Stomach (tissue), 9 donors: ENCODE data around the gene CHSY3. TPM values are rescaled to one million over a fixed set of nuclear protein-coding genes. Genes with fewer than 3 reads are reported as not detected.

Source experiments
- DNase-seq, 2 donors: peaks; one replicate each; pipeline versions ENCODE4 v3.0.0 to v3.0.0-alpha.2; 2013 to 2019
- H3K27ac ChIP-seq, 5 donors: fragments of 200-600 bp in 4 of 5; sonication (generic) in 4 of 5; one replicate each; pipeline ENCODE4 v1.5.1; 2013 to 2019; ENCODE audit warnings: mild to moderate bottlenecking in 1 of 5, moderate library complexity in 1 of 5
- H3K27me3 ChIP-seq, 3 donors: fragments of 200-600 bp; sonication (generic); one replicate each; pipeline ENCODE4 v1.5.1; 2017 to 2019; ENCODE audit warnings: mixed run types in 1 of 3
- H3K36me3 ChIP-seq, 4 donors: fragments of 200-600 bp; sonication (generic); 1 replicate in 3 of 4; 2 replicates in 1 of 4; pipeline ENCODE4 v1.5.1; 2016 to 2019
- H3K4me1 ChIP-seq, 4 donors: fragments of 200-600 bp; sonication (generic); one replicate each; pipeline ENCODE4 v1.5.1; 2016 to 2019
- H3K4me3 ChIP-seq, 4 donors: fragments of 200-600 bp; sonication (generic) in 3 of 4; one replicate each; pipeline ENCODE4 v1.5.1; 2016 to 2019; ENCODE audit warnings: mild to moderate bottlenecking in 1 of 4
- H3K9me3 ChIP-seq, 4 donors: fragments of 200-600 bp; sonication (generic); one replicate each; pipeline ENCODE4 v1.5.1; 2016 to 2019
- EP300 ChIP-seq: sonication (generic); formaldehyde crosslinking; IDR thresholded peaks from one replicate; pipeline ENCODE4 v1.6.1; 2017; ENCODE audit warnings: antibody characterized with exemption
- POLR2A ChIP-seq, 4 donors: fragments of 450-650 bp; IDR thresholded peaks; one replicate each; pipeline ENCODE4 v1.6.1; 2016; ENCODE audit warnings: antibody characterized with exemption in 4 of 4, control low read depth in 2 of 4, mild to moderate bottlenecking in 1 of 4, moderate library complexity in 1 of 4
- POLR2AphosphoS5 ChIP-seq, 3 donors: sonication (generic); formaldehyde crosslinking; IDR thresholded peaks; one replicate each; pipeline ENCODE4 v1.6.1; 2016; ENCODE audit warnings: antibody characterized with exemption in 3 of 3
- WGBS, 5 donors: extraction: QIAGEN DNeasy Blood & Tissue Kit in 3 of 5; methylation state at CpG; one replicate each; pipeline versions ENCODE4 v1.1.5 to v1.1.7; 2013 to 2018; 5-methylcytosine and 5-hydroxymethylcytosine counted together
- intact Hi-C: fragments of 100-400 bp; cut with DNase I; formaldehyde crosslinking; loops from one replicate; pipeline ENCODE4 v1.15.1; 2023; ENCODE audit warnings: low total_unique reads
- polyA plus RNA-seq, 3 donors: library from polyadenylated mRNA; stranded (reverse); fragments of 200-250 nt; gene quantifications; one replicate each; pipeline ENCODE4 v1.2.3, GENCODE V29; 2013
- total RNA-seq, 5 donors: library from RNA; depleted of rRNA; stranded (reverse); fragments of >200 nt; gene quantifications; one replicate each; pipeline versions ENCODE4 v1.1.0 to v1.2.3, GENCODE V29; 2014 to 2016
- TF ChIP-seq, protein P1 (sequence below), 7 experiments: fragments of 450-650 bp in 4 of 7; fragments of 200-600 bp in 3 of 7; sonication (generic) in 3 of 7; IDR thresholded peaks; one replicate each; pipeline ENCODE4 v1.5.1; 2016 to 2019; ENCODE audit warnings: antibody characterized with exemption in 7 of 7, control low read depth in 2 of 7, mild to moderate bottlenecking in 1 of 7
- donor health status: healthy with polysubstance abuse.
- donor health status: Bipolar disorder and iron deficiency.
- donor health status: healthy.

Gene CHSY3
- total and polyA plus RNA-seq, 8 donors = under 0.01 to 6.1 (median 0.31) TPM; not detected in 1

DNA sequence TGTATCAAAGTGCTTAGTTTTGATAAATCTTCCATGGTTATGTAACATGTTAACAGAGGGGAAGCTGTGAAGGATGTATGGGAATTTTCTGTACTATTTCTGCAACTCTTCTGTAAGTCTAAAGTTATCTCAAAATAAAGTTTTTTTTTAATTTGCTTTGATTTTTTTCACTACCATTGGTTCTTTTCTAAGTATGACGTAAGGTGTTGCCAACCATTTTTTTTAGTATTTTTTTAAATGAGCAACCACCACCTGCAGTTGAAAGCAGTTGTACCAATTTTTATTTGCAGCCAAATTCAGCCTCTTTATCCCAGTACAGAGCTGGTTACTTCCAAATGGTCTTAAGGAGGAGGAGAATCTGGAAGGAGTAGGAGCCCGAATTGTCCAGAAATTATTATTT, 192.2 kb downstream of the CHSY3 start:
- WGBS, 5 donors = 84 to 95% (median 91%) methylated on average over 2 of the region's 2 CpGs
- no peaks in the 10 kb centered on the region for H3K4me1 ChIP-seq
- H3K27me3 ChIP-seq = no peaks in the 10 kb centered on the region
- no peak overlapping the region for H3K27ac ChIP-seq
- no peaks in the 10 kb centered on the region for H3K9me3 ChIP-seq
- TF ChIP-seq, protein P1, sequence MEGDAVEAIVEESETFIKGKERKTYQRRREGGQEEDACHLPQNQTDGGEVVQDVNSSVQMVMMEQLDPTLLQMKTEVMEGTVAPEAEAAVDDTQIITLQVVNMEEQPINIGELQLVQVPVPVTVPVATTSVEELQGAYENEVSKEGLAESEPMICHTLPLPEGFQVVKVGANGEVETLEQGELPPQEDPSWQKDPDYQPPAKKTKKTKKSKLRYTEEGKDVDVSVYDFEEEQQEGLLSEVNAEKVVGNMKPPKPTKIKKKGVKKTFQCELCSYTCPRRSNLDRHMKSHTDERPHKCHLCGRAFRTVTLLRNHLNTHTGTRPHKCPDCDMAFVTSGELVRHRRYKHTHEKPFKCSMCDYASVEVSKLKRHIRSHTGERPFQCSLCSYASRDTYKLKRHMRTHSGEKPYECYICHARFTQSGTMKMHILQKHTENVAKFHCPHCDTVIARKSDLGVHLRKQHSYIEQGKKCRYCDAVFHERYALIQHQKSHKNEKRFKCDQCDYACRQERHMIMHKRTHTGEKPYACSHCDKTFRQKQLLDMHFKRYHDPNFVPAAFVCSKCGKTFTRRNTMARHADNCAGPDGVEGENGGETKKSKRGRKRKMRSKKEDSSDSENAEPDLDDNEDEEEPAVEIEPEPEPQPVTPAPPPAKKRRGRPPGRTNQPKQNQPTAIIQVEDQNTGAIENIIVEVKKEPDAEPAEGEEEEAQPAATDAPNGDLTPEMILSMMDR (IDR thresholded peaks at IDR 0.05) = no peak
- TF ChIP-seq EP300 = no peak
- no peak for TF ChIP-seq POLR2AphosphoS5 (IDR thresholded peaks at IDR 0.05)
- TF ChIP-seq POLR2A (IDR thresholded peaks at IDR 0.05) = no peak
- intact Hi-C loops = no loop called here
- no peak overlapping the region for H3K4me3 ChIP-seq
- no peaks in the 10 kb centered on the region for H3K36me3 ChIP-seq
- DNase-seq = no peak

DNA sequence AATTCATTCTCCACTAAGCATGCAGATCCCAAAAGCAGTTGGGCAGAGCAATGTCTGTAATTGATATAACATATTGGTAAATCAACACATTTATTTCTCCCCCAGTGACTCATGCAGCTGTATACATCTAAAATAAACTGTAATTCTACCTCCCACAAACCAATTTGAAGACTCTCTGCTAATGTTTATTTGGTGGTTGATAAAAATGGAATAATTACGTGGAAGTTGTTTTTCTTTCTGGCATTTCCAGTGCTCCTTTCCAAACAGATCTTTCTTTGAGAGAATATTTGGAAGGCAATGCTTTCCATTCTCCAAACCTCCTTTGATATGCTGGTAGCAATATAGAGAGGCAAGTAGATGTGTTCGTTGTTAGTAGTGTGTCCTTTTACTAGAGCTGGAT, 194.7 kb downstream of the CHSY3 start:
- 40 to 49% (median 45%) methylated on average over 2 of the region's 2 CpGs for WGBS, 5 donors
- H3K27me3 ChIP-seq = no peaks in the 10 kb centered on the region
- H3K36me3 ChIP-seq = no peaks in the 10 kb centered on the region
- no peak for TF ChIP-seq EP300
- TF ChIP-seq POLR2AphosphoS5 (IDR thresholded peaks at IDR 0.05) = no peak
- TF ChIP-seq, protein P1 (IDR thresholded peaks at IDR 0.05) = no peak
- TF ChIP-seq POLR2A (IDR thresholded peaks at IDR 0.05) = no peak
- H3K4me3 ChIP-seq = no peak overlapping the region
- intact Hi-C loops = no loop called here
- H3K27ac ChIP-seq = no peak overlapping the region
- no peaks in the 10 kb centered on the region for H3K9me3 ChIP-seq
- no peak for DNase-seq
- H3K4me1 ChIP-seq = no peaks in the 10 kb centered on the region

DNA sequence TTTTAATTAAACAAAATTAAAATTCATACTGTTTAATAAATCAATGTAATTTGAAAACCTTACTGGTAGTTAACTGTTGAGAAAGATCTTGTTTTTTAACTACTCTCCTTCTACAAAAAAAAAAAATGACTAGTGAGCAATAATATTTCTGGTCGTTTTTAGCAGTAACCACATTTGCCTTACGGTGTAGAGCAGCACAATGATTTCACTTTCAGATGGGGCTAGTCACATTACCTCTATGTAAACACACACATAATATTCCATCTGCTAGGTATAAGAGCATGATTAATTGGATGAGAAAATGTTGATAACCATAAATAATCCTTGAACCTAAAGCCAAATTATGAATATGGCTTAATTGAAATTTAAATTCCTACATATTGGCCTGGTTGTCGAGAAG, 198.1 kb downstream of the CHSY3 start:
- H3K27me3 ChIP-seq = no peaks in the 10 kb centered on the region
- H3K4me3 ChIP-seq = no peak overlapping the region
- no peak overlapping the region for H3K27ac ChIP-seq
- no peak for TF ChIP-seq POLR2AphosphoS5 (IDR thresholded peaks at IDR 0.05)
- TF ChIP-seq EP300 = no peak
- no peak for TF ChIP-seq POLR2A (IDR thresholded peaks at IDR 0.05)
- TF ChIP-seq, protein P1 (IDR thresholded peaks at IDR 0.05) = no peak
- no peak for DNase-seq
- WGBS, 5 donors = 61 to 64% (median 62%) methylated on average over 3 of the region's 3 CpGs
- H3K4me1 ChIP-seq = no peaks in the 10 kb centered on the region
- intact Hi-C loops = no loop called here
- H3K9me3 ChIP-seq = no peaks in the 10 kb centered on the region
- H3K36me3 ChIP-seq = no peaks in the 10 kb centered on the region

GRCh38 chr5:130102960-130103359, 198.7 kb downstream of the CHSY3 start:
- Histone ChIP-seq H3K9me3 (no peaks in the 10 kb centered on the region), H3K36me3 (no peaks in the 10 kb centered on the region), H3K4me3 (no peak overlapping the region), H3K27ac (no peak overlapping the region), H3K27me3 (no peaks in the 10 kb centered on the region), H3K4me1 (no peaks in the 10 kb centered on the region)
- intact Hi-C loops = no loop called here
- DNase-seq = no peak
- 72 to 93% (median 85%) methylated on average over 1 of the region's 1 CpG for WGBS, 5 donors
- TF ChIP-seq POLR2A (IDR thresholded peaks at IDR 0.05) (no peak), POLR2AphosphoS5 (IDR thresholded peaks at IDR 0.05) (no peak), EP300 (no peak)
- TF ChIP-seq, protein P1 (IDR thresholded peaks at IDR 0.05) = no peak
